Ovary (tissue), 9 donors: ENCODE measurements around the gene VPS37D. TPM values are rescaled to one million over a fixed set of nuclear protein-coding genes. Genes with fewer than 3 reads are reported as not detected.
A peak's percentile ranks its signal among the peaks of the same experiment; 100 is the strongest.
"Not testable (repeated sequence)": the region's sequence is repeated elsewhere in the genome, so short reads cannot be mapped to it uniquely, and the experiment has no call there.

Source experiments
- DNase-seq, 5 donors: peaks; one replicate each; pipeline ENCODE4 v3.0.0-alpha.2; 2019 to 2020
- H3K27ac ChIP-seq, 2 donors: fragments of 200-600 bp; one replicate each; pipeline versions ENCODE4 v1.5.1 to v1.8.0; 2019 to 2022
- H3K27me3 ChIP-seq: fragments of 200-600 bp; one replicate; pipeline ENCODE4 v1.8.0; 2022
- H3K36me3 ChIP-seq: fragments of 200-600 bp; sonication (generic); one replicate; pipeline ENCODE4 v1.5.1; 2019
- H3K4me1 ChIP-seq: one replicate; pipeline ENCODE4 v1.8.1; 2013; ENCODE audit warnings: mild to moderate bottlenecking, moderate library complexity; ENCODE audit not compliant: insufficient read depth
- H3K4me3 ChIP-seq: fragments of 200-600 bp; sonication (generic); one replicate; pipeline ENCODE4 v1.5.1; 2017
- H3K9me3 ChIP-seq, 2 donors: fragments of 200-600 bp in 1 of 2; sonication (generic) in 1 of 2; one replicate each; pipeline versions ENCODE4 v1.5.1 to v1.8.1; 2013 to 2019; ENCODE audit warnings: mild to moderate bottlenecking in 1 of 2, moderate library complexity in 1 of 2
- EP300 ChIP-seq: sonication (generic); formaldehyde crosslinking; IDR thresholded peaks from one replicate; pipeline ENCODE4 v1.6.1; 2017; ENCODE audit warnings: antibody characterized with exemption
- POLR2A ChIP-seq: fragments of 450-650 bp; IDR thresholded peaks from one replicate; pipeline ENCODE4 v1.6.1; 2017; ENCODE audit warnings: antibody characterized with exemption, mild to moderate bottlenecking, moderate library complexity
- WGBS, 3 donors: extraction: QIAGEN DNeasy Blood & Tissue Kit in 1 of 3; methylation state at CpG; one replicate each; pipeline versions ENCODE4 v1.1.5 to v1.1.7; 2013 to 2017; 5-methylcytosine and 5-hydroxymethylcytosine counted together
- intact Hi-C, 4 donors: fragments of 100-400 bp; cut with DNase I; formaldehyde crosslinking; loops; one replicate each; pipeline versions ENCODE4 v1.11.0 to v1.15.1; 2022 to 2023
- polyA plus RNA-seq, 2 donors: library from polyadenylated mRNA; stranded (reverse); fragments of 200-250 nt in 1 of 2; fragments of 350-450 nt in 1 of 2; fragmentation: Illumina TruSeq in 1 of 2; extraction: RNeasy Lipid Tissue Mini Kit (QIAGEN cat#74804) in 1 of 2; gene quantifications; one replicate each; pipeline ENCODE4 v1.2.3, GENCODE V29; 2013 to 2014
- total RNA-seq, 7 donors: library from RNA; depleted of rRNA in 2 of 7; stranded (reverse); fragments of >200 nt in 2 of 7; fragmentation: NEBNext Ultra II Directional in 3 of 7; extraction: Animal tissue kit (Norgen Biotek cat#: 25700) in 3 of 7; gene quantifications; one replicate each; pipeline versions ENCODE4 v1.1.0 to v1.2.4, GENCODE V29; 2016 to 2023
- TF ChIP-seq, protein P1 (sequence below), 3 donors: fragments of 450-650 bp in 2 of 3; fragments of 200-600 bp in 1 of 3; IDR thresholded peaks; one replicate each; pipeline versions ENCODE4 v1.5.1 to v1.8.0; 2016 to 2022; ENCODE audit warnings: antibody characterized with exemption in 3 of 3, mild to moderate bottlenecking in 1 of 3
- donor health status: DM: no; HTN: no; CAD: no; lungs with moderate emphysema.
- donor health status: DM: no; HTN: no; CAD: no.
- donor health status: Bipolar disorder and iron deficiency.
- donor health status: DM: yes; HTN: yes; CAD: no.
- donor health status: DM: no; HTN: no; CAD: no.
- donor health status: DM: yes; HTN: yes; CAD: no.

VPS37D gene
- total and polyA plus RNA-seq, 9 donors = 0.28 to 8.8 (median 6.1) TPM

DNA sequence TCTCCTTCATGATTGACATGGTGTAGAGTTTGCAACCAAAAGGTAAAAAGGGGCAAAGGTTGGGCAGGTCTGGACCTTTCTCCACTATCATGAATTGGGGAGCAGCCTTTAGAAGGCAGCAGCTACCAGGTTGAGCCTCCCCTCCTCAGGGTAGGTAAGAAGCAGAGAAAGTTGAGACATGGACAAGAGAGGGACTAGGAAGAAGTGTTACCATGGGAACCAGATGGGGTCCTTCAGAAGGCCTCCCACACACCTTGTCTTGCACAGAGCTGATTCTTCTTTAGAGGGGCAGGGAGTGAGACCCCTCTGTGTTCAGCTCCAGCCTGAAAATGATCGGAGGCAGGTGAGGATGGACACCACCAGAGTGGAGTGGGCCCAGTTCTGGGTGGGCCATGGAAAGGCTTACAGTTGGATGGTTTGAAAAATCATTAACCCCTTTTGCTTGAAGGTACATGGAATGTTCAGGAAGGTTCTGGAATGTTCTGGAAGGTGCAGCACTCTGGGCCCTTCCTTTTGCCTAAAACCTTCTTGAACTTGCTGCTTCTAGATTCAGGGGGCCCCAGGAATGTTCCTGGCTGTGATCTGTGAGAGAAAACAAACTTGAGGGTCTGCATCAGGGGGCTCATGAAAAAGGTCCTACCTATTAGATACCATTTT is 7.0 kb downstream of the VPS37D start:
- 65 to 76% (median 74%) methylated on average over 1 of the region's 1 CpG for WGBS, 3 donors
- DNase-seq = no peak
- no peaks in the 10 kb centered on the region for H3K27me3 ChIP-seq

DNA sequence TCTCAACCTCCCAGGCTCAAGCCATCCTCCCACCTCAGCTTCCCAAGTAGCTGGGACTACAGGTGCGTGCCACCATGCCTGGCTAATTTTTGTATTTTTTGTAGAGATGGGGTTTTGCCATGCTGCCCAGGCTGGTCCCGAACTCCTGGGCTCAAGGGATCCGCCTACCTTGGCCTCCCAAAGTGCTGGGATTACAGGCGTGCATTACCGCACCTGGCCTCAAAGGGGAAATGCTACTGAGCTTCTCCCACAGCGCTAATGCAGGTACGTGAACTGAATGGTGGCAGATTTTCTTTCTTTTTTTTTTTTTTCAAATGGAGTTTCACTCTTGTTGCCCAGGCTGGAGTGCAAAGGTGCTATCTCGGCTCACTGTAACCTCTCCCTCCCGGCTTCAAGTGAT is 8.4 kb downstream of the VPS37D start:
- H3K36me3 ChIP-seq, H3K9me3 ChIP-seq, DNase-seq, H3K27me3 ChIP-seq, H3K4me1 ChIP-seq, H3K27ac ChIP-seq, H3K4me3 ChIP-seq: not testable (repeated sequence)
- intact Hi-C loops = loop anchor here in 1 of 4 donors (10.0 kb wide), 1 partner anchor 819 kb away; no protein-coding TSS in a partner anchor
- WGBS, 3 donors = 72 to 80% (median 72%) methylated on average over 9 of the region's 9 CpGs

More for the DNA sequence above, 7.0 kb downstream of the VPS37D start:
- intact Hi-C loops = loop anchor here in 1 of 4 donors (10.0 kb wide), 1 partner anchor 820 kb away; no protein-coding TSS in a partner anchor
- TF ChIP-seq, protein P1, sequence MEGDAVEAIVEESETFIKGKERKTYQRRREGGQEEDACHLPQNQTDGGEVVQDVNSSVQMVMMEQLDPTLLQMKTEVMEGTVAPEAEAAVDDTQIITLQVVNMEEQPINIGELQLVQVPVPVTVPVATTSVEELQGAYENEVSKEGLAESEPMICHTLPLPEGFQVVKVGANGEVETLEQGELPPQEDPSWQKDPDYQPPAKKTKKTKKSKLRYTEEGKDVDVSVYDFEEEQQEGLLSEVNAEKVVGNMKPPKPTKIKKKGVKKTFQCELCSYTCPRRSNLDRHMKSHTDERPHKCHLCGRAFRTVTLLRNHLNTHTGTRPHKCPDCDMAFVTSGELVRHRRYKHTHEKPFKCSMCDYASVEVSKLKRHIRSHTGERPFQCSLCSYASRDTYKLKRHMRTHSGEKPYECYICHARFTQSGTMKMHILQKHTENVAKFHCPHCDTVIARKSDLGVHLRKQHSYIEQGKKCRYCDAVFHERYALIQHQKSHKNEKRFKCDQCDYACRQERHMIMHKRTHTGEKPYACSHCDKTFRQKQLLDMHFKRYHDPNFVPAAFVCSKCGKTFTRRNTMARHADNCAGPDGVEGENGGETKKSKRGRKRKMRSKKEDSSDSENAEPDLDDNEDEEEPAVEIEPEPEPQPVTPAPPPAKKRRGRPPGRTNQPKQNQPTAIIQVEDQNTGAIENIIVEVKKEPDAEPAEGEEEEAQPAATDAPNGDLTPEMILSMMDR (IDR thresholded peaks at IDR 0.05) = no peak
- no peak for TF ChIP-seq POLR2A
- H3K27ac ChIP-seq = no peak overlapping the region
- H3K4me3 ChIP-seq = no peak overlapping the region
- no peaks in the 10 kb centered on the region for H3K36me3 ChIP-seq
- no peaks in the 10 kb centered on the region for H3K9me3 ChIP-seq
- no peaks in the 10 kb centered on the region for H3K4me1 ChIP-seq

DNA sequence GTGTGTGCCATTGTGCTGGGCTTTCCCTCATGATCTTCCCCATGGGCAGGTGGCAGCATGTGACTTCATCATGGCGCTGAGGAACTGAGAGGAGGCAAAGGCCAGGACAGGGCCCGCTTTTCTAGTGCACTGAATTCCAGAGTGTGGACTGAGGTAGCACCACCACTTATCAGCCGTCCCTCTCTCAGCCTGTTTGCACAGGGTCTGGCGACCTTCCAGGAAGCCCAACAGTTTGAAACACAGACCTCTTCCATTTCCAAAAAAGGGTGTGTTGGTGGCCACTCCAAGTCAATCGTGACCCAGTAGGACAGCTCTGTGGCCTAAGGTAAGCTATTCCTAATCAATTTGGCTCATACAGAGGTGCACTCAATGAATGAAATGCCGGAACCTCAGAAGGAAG is 11.2 kb downstream of the VPS37D start:
- Histone ChIP-seq H3K4me3 (no peak overlapping the region), H3K27me3 (no peaks in the 10 kb centered on the region), H3K27ac (no peak overlapping the region), H3K9me3 (no peaks in the 10 kb centered on the region), H3K36me3 (no peaks in the 10 kb centered on the region), H3K4me1 (peaks cover 13% of the 10 kb centered on the region)
- TF ChIP-seq POLR2A (no peak), EP300 (no peak)
- TF ChIP-seq, protein P1 (IDR thresholded peaks at IDR 0.05) = no peak
- intact Hi-C loops = loop anchor here in 1 of 4 donors (10.0 kb wide), 1 partner anchor 816 kb away; no protein-coding TSS in a partner anchor
- WGBS, 3 donors = 80 to 86% (median 84%) methylated on average over 6 of the region's 6 CpGs
- peak in 1 of 5 donors; percentile 13 for DNase-seq

DNA sequence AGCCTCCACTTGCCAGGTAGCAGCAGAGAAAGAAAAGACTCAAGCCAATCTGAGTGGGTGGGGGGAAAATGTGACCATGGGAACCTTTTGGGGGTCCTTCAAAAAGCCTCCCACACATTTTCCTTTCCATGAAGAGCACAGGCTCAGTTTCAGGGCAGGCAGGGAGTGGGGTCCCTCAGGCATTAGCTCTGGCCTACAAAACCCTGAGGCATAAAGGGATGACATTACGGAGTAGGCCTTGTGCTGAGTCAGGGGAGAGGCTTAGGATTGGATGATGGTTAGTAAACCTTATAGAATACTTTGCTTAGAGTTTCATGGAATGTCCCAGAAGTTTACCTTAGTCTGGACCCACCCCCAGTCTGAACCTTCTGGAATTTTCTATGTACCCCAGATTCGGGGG is 12.1 kb downstream of the VPS37D start:
- intact Hi-C loops = loop anchor here in 2 of 4 donors (10.0 kb wide), 2 partner anchors 575 to 815 kb away; partner anchors contain the start of gene RFC2 (in 1 of the 2)

More for the DNA sequence above, 12.1 kb downstream of the VPS37D start:
- Histone ChIP-seq H3K27me3 (no peaks in the 10 kb centered on the region), H3K9me3 (no peaks in the 10 kb centered on the region), H3K4me3 (no peak overlapping the region), H3K4me1 (peaks cover 17% of the 10 kb centered on the region), H3K36me3 (no peaks in the 10 kb centered on the region), H3K27ac (no peak overlapping the region)
- DNase-seq = no peak
- TF ChIP-seq EP300 = no peak
- TF ChIP-seq, protein P1 (IDR thresholded peaks at IDR 0.05) = no peak
- no peak for TF ChIP-seq POLR2A
- 88 to 92% (median 90%) methylated on average over 2 of the region's 2 CpGs for WGBS, 3 donors
